GM21825 (cell line): Measurements from ENCODE around the gene PLEK.
"Not testable (repeated sequence)": the region's sequence is repeated elsewhere in the genome, so short reads cannot be mapped to it uniquely, and the experiment has no call there.

Source experiments
- ATAC-seq: cut with Tn5 transposase; IDR thresholded peaks from one replicate; pipeline ENCODE4 v1.9.1; 2021; ENCODE audit warnings: mild to moderate bottlenecking, moderate library complexity; ENCODE audit not compliant: unreplicated experiment

Gene PLEK

DNA sequence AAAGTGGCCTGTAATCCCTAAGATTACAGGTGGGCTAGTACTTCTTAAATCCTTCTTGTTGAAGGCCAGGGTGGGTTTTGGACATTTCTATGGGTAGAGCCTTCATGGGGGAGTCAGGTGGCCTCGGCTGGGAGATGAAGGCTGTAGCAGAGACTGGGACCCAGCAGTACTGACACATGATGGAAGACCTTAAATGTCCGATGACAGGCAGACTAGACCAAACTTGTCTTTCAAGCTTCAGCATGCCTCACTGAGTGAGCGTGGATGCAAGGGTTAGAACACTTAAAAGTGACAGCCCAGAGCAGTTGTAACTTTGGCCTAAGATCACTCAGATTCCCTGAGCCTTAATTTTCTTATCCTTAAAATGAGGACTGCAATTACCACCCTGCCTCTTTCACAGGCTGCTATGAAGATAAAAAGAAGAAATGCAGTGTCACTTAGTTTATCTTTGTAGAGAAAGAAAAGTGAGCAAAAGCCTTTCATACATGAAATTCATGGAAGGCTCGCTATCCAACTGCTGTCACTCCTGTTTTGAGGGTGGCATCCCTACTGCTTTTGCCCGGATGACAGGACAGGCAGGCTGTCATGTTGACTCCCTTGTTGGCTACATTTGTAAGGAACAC, 19.5 kb downstream of the PLEK start:
- ATAC-seq, result no peak

DNA sequence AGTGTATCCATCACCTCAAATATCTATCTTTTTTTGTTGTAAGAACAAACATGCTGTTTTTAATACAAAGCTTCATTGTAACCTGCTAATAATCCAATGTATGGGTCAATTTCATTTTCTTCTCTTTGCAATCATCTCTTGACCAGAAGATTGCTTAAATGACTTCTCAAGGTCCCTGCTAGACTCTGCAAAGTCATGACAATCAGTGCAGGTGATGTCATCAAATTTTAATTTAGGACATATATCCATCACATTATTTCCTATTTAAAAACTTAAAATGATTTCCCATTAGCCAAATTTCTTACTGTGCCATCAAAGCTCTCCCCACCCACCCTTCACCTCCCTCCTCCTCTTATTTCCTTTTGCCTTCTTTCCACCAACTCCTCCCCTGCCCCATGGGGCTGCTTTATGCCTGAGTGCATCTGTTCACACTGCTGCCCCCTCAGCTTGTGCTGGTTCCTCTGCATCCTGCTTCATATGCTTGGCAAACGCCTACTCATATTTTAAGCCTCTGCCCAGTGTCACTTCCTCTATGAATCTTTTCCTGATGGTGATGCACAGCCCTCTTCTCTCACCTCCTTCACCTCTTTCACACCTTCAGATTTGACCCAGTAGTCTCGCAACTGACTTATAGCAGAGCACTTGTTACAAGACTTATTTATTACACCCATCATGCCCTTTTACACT, 20.3 kb downstream of the PLEK start:
- ATAC-seq, result peak; percentile 57

DNA sequence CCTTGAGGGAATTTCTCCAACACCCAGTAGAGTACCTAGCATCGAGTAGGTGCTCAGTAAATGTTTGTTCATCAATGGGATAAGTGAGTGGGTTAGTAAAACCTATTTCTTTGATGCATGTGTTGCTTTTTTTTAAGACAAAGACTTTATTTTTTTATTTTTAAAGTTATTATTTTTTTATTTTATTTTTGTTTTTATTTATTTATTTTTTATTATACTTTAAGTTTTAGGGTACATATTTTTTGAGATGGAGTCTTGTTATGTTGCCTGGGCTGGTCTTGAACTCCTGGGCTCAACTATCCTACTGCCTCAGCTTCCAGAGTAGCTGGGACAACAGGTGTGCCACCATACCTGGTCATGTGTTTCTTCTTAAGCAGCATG, 20.8 kb downstream of the PLEK start:
- ATAC-seq, result no peak

DNA sequence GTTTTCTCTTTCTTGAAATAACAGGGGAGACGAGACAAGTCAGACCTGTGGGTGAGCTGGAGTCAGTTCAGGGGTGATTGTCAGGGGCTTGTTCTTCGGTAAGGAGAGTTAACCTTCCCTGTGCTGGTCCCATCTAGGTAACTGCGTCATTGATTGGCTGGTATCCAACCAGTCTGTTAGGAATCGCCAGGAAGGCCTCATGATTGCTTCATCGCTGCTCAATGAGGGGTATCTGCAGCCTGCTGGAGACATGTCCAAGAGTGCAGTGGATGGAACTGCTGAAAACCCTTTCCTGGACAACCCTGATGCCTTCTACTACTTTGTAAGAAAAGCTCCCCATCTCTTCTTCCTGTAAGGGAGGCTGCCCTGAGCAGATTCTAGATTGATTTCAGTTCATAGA, 21.3 kb downstream of the PLEK start:
- no peak for ATAC-seq

DNA sequence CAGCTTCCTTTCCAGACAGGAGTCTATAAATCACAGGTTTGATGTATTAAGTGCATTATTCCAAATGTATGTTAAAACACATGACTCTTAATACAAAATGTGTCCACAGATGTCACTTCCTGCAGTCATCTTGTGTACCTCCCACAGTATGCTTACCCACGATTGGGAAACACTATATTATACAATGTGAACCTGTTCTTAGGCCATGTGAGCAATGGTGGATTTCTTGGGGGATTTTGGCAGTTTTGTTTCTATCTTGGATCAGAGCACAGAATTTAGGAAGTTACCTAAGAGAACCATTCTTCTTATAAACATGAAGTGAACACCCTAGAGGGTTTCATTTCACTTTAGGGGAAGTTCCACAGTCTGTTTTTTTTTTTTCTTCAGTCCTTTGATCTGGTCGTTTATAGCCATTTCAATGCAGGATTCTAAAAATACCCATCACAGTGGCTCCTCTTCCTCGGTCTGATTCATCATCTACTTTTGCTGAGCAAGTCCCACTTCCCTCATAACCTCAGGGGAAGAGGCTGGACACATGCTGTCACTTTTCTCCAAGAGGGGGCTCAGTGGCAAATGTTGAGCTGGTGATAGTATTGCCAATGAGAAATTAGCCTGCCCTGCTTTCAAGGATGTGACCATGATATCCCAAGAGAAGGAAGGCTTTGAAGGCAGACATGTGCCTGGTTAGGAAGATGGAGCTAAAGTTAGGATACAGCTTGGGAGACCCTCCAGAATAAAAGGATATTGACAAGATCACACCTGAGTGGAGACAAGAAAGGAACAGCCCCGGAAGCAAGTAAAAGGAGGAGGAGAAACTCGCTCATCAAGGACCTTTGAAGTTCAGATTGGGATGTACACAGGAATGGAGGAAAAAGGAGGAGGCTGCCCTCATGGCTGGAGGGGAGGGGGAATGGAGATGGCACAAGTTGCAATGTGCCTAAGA, 22.6 kb downstream of the PLEK start:
- peak; percentile 41 for ATAC-seq

DNA sequence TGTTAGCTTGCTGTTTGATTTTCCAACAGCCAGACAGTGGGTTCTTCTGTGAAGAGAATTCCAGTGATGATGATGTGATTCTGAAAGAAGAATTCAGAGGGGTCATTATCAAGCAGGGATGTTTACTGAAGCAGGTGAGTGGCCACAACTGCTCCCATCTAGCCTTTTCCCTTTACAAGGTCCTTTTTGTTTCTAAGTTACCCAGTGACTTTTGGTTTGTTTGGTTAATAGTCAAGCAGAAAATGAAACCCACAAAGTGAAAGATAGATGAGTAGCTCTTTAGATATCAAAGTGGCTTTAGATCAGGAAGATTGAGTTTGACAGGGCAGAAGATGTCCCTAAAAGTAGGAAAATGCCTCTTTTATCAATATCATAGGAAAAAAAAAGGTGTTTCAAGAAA, 23.3 kb downstream of the PLEK start:
- ATAC-seq, result no peak

DNA sequence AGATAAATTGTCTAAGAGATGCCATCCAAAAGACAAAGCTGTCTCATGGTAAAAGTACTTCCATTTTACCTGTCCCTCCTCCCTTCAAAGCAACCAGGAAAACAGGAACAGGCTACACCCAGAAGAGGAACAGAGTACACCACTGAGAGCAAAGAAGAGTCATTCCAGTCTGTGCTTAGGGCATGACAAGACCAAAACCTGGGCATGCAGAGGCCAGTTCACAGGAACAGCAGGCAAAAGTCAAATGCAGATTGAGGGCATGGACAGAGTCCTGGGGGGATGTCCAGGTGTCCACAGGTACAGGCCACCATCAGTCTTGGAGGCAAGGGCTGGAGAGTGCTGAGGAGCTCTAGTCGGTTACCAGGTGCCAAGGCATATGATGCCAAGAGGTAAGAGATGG, 23.7 kb downstream of the PLEK start:
- peak; percentile 21 for ATAC-seq

DNA sequence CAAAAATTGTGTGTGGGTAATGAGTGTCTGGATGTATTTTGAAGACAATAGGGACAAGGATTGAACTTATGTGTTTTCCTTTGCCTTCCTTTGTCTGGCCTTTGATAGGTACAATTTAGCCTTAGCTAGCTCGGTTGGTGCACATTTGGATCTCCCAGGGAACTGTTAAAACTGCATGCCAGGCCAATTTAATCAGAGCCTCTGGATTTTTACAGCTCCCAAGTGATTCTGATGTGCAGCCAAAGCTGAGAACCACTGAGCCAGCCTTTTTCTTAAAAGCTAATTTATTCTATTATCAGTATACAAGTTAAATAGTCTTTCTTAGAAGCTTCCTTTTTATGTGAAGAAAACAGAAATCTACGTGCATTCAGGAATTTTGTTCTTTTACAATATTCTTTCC, 25.0 kb downstream of the PLEK start:
- ATAC-seq, result no peak

DNA sequence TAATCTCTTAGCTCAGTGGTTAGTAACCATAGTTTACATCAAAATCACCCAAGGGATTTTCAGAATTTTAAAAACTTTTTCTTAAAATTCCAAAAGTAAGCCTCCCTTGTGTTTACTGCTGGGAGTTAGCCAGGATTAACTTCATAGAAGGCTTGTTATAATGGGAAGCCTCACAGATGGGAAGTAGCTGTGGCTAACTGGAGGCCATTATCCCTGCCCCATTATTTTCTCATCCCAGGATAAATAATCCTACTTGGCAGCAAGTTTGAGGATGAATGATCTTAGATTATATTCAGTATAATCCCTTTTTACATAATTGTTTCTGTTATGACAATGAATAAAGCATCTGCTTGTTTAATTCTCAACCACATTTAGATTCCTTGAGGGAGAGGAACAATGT, 25.5 kb downstream of the PLEK start:
- no peak for ATAC-seq

DNA sequence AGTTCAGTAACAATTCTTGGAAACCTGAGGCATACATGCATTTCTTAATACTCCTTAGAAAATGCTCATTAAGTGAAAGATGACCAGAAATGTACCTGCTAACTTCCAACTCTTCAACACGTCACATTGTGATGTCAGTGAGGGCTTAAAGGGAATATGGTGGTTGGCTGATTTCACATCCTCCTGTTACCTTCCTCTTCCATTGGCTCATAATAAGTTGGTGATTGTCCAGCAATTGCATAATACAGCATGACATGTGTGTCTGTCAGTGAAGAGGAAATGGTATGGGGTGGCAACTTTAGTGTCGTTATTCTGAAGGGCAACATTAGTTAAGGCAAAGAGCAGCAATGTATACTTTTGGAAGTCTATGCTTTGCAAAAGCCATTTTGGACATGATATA, 26.0 kb downstream of the PLEK start:
- ATAC-seq, result no peak

DNA sequence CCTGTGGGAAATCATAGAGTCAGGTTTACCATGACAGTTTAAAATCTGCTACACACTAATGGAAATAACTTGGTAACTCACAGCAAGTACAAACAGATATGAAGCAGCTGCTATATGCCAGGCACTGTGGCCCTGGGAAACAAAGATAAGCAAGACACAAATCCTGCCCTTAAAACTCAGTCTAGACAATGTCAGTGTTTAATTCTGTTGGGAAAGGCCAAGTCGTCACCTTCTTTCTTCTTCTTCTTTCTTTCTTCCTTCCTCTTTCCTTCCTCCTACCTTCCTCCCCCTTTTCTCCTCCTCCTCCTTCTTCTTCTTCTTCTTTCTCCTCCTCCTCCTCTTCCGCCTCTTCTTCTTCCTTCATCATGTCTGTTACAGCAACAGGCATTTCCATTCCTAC, 26.8 kb downstream of the PLEK start:
- ATAC-seq, result no peak

DNA sequence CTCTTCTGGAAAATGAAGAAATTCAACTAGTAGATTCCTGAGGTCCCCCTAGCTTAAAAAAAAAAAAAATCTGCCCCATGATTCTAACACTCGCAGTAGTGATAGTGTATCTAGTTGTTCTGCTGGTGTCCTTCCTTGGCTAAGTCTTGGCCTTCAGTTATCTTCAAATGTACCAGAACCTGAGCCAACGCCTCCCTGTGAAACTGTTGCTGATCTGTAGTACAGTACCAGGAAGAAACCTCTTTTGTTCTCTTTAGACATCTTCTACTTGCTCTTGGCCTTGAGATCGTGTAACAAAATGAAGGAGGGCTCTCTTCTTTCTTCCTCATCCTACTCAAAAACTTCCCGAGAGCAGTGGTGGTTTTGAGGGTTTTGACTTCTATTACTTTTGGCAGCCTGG, 31.0 kb downstream of the PLEK start:
- ATAC-seq, result no peak

DNA sequence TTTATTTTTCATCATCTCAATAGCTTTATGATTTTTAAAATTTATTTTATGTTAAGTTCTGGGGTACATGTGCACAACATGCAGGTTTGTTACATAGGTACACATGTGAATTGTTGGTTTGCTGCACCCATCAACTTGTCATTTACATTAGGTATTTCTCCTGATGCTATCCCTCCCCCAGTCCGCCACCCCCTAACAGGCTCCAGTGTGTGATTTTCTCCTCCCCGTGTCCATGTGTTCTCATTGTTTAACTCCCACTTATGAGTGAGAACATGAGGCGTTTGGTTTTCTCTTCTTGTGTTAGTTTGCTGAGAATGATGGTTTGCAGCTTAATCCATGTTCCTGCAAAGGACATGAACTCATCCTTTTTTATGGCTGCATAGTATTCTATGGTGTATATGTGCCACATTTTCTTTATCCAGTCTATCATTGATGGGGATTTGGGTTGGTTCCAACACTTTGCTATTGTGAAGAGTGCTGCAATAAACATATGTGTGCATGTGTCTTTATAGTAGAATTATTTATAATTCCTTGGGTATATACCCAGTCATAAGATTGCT, 32.7 kb downstream of the PLEK start:
- ATAC-seq, result not testable (repeated sequence)

DNA sequence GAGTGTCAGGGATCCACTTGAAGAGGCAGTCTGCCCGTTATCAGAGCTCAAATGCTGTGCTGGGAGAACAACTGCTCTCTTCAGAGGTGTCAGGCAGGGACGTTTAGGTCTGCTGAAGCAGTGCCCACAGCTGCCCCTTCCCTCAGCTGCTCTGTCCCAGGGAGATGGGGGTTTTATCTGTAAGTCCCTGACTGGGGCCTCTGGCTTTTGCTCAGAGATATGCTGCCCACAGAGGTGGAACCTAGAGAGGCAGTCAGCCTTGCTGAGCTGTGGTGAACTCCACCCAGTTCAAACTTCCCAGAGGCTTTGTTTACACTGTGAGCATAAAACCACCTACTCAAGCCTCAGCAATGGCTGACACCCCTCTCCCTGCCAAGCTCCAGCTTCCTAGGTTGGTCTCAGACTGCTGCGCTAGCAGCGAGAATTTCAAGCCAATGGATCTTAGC, 38.1 kb downstream of the PLEK start:
- no peak for ATAC-seq

DNA sequence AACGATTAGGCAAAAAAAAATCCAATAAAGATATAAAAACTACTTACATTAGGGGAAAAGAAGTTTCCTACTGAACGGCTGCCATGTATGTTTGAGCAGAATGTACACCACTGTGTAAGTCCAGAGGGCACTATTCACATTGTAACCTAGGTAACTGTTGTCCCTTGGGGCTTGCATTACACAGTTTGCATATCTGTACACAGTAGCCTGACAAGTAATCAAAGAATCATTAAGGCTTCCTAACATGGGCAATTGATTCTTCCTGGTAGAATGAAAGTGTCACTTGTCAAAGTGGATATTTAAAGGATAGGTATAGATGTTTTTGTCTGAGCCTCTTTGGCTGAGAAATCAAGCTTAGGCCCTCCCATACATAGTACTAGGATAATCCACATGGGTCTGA, 39.1 kb downstream of the PLEK start:
- peak; percentile 72 for ATAC-seq

DNA sequence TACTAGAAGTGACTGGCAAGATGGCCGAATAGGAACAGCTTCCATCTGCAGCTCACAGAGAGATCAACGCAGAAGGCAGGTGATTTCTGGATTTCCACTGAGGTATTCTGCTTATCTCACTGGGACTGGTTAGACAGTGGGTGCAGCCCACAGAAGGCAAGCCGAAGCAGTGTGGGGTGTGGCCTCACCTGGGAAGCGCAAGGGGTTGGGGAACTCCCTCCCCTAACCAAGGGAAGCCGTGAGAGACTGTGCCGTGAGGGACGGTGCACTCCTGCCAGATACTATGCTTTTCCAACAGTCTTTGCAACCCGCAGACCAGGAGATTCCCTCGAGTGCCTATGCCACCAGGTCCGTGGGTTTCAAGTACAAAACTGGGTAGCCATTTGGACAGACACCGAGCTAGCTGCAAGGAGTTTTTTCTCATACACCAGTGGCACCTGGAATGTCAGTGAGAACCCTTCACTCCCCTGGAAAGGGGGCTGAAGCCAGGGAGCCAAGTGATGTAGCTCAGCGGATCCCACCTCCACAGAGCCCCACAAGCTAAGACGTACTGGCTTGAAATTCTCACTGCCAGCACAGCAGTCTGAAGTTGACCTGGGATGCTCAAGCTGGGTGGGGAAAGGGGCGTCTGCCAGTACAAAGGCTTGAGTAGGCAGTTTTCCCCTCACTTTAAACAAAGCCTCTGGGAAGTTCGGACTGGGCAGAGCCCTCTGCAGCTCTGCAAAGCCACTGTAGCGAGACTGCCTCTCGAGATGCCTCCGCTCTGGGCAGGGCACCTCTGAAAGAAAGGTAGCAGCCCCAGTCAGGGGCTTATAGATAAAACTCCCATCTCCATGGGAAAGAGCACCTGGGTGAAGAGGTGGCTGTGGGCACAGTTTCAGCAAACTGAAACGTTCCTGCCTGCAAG, 40.1 kb downstream of the PLEK start:
- ATAC-seq, result no peak

DNA sequence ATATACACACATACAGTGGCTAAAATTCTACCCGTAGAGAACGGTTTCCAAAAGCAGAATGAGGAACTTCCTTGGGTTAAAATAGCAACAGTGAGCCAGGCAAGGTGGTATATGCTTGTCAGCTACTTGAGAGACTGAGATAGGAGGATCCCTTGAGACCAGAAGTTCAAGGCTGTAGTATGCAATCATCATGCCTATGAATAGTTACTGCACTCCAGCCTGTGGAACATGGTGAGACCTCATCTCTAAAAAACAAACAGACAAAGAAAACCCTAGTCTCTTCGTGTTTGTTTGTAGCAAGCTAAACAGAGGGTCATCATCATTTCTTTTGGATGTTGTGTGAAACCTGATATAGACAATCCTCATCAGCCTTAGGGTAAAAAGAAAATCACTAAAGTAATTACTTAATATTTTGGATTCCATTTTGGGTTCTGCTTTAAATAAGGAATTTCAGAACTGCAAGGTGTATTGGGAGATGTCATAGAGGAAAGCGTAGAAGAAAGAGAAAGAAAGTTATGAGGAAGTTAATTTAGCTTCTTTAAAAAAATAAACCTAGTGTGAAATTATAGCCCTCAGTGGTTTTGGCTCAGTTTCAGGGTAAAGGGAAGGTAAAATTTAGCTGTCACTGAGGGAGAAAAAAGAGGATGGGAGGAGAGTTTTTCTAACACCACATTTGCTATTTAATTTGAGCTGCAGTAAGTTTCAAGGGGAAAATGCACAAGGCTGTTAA, 46.5 kb downstream of the PLEK start:
- peak; percentile 87 for ATAC-seq

DNA sequence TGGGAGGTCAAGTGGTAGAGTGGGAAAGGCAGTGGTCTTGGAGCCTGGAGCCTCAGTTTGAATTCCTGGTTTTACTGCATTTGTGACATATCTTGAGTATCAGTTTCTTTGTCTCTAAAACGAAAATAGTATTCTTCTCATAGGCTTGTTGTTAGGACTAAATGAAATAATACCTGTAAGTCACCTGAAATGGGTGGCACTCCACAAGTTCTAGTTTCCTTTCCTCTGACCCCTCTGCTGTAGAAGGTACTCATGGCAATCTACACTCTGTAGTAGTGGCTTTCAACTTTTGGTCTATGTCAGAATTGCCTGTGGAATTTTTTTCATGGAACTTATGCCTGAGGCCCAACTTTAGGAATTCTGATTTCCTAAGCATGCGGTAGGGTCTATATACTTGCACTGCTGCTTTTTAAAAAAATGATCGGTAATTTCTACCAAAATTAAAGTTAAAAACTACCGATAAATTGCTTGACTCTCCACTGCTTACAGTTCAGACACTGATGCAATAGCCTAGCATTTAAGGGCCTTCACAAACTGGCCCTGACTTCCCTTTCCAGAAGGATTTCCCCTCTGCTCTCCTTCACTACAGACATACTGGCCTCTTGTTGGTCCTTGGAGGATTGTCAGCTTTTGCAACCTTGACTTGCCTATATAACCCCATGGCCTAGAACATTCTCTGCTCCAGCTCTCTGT, 47.2 kb downstream of the PLEK start:
- ATAC-seq, result peak; percentile 35

DNA sequence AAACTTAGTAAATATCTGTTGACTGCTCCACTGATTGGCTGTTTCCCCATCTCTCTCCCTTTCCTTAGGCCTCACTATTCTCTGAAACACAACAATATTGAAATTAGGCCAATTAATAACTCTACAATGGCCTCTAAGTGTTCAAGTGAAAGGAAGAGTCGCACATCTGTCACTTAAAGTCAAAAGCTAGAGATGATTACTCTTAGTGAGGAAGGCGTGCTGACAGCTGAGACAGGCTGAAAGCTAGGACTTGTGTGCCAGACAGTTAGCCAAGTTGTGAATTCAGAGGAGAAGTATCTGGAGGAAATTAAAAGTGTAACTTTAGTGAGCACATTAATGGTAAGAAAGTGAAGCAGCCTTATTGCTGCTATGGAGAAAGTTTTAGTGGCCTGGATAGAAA, 48.4 kb downstream of the PLEK start:
- no peak for ATAC-seq
